SIG-M5 treated with dmso at 0.1 percent for 504 hours (cell line): ENCODE results near the gene ADAMTS20.
"Not testable (repeated sequence)": the region's sequence is repeated elsewhere in the genome, so short reads cannot be mapped to it uniquely, and the experiment has no call there.

Source experiments
- DNase-seq: peaks from one replicate; lab custom pipeline; 2025; ENCODE audit not compliant: unreplicated experiment; lab: John Stamatoyannopoulos, UW

ADAMTS20 gene

GRCh38 chr12:43362910-43363694 lies 188.9 kb downstream of the ADAMTS20 start:
- DNase-seq: no peak

- DNase-seq: no peak
Measured at GRCh38 chr12:43361031-43361710, 190.8 kb downstream of the ADAMTS20 start.

GRCh38 chr12:43360001-43360400 lies 192.0 kb downstream of the ADAMTS20 start:
- DNase-seq: not testable (repeated sequence)

- no peak for DNase-seq
Measured at GRCh38 chr12:43357141-43357540, 194.9 kb downstream of the ADAMTS20 start.

- DNase-seq: no peak
Measured at GRCh38 chr12:43352001-43352400, 200.0 kb downstream of the ADAMTS20 start.

- DNase-seq: peak; percentile 3
Measured at GRCh38 chr12:43349863-43350262, 202.1 kb downstream of the ADAMTS20 start.

GRCh38 chr12:43348221-43348620 lies 203.8 kb downstream of the ADAMTS20 start:
- DNase-seq: no peak

- no peak for DNase-seq
Measured at GRCh38 chr12:43347026-43347425, 205.0 kb downstream of the ADAMTS20 start.

- no peak for DNase-seq
Measured at GRCh38 chr12:43345023-43345422, 207.0 kb downstream of the ADAMTS20 start.

GRCh38 chr12:43341785-43342313 lies 210.2 kb downstream of the ADAMTS20 start:
- not testable (repeated sequence) for DNase-seq

- peak; percentile 91 for DNase-seq
Measured at GRCh38 chr12:43338848-43339526, 213.0 kb downstream of the ADAMTS20 start.

GRCh38 chr12:43337571-43338444 lies 214.2 kb downstream of the ADAMTS20 start:
- DNase-seq: peak; percentile 44

GRCh38 chr12:43336962-43337555 lies 214.9 kb downstream of the ADAMTS20 start:
- DNase-seq: peak; percentile 49

- no peak for DNase-seq
Measured at GRCh38 chr12:43333644-43334043, 218.4 kb downstream of the ADAMTS20 start.

- no peak for DNase-seq
Measured at GRCh38 chr12:43332977-43333640, 218.9 kb downstream of the ADAMTS20 start.

GRCh38 chr12:43331935-43332334 lies 220.1 kb downstream of the ADAMTS20 start:
- DNase-seq: peak; percentile 39

- DNase-seq: no peak
Measured at GRCh38 chr12:43329375-43329774, 222.6 kb downstream of the ADAMTS20 start.

- DNase-seq: peak; percentile 97
Measured at GRCh38 chr12:43325786-43326185, 226.2 kb downstream of the ADAMTS20 start.

- DNase-seq: no peak
Measured at GRCh38 chr12:43320281-43320680, 231.7 kb downstream of the ADAMTS20 start.

- peak; percentile 39 for DNase-seq
Measured at GRCh38 chr12:43318021-43318420, 234.0 kb downstream of the ADAMTS20 start.
